Activated T-cell treated with anti-CD3 and anti-CD28 coated beads, Interleukin-2, amount 50 U/mL, for 72 hours (primary cell): ENCODE measurements around the gene SF1. TPM values are rescaled to one million over a fixed set of nuclear protein-coding genes. Genes with fewer than 3 reads are reported as not detected.
A peak's percentile ranks its signal among the peaks of the same experiment; 100 is the strongest.

Experiments
- ATAC-seq, 2 donors: fragments of 150-1000 bp; cut with Tn5 transposase; replicated peaks in 1 of 2; 2 replicates each; pipeline ENCODE4 v1.10.0; 2021; ENCODE audit warnings: moderate library complexity in 2 of 2, mild to moderate bottlenecking in 1 of 2
- DNase-seq, 2 donors: peaks; one replicate each; pipeline ENCODE4 v3.0.0; 2021 to 2022; ENCODE audit warnings: mixed read lengths in 1 of 2
- H3K27ac Mint-ChIP-seq: one replicate; pipeline ENCODE4 v1.8.0; 2022; ENCODE audit warnings: mild to moderate bottlenecking, moderate library complexity, mixed read lengths
- H3K27me3 Mint-ChIP-seq: one replicate; pipeline ENCODE4 v1.8.0; 2022; ENCODE audit warnings: low read depth, mixed read lengths
- H3K36me3 Mint-ChIP-seq, 2 donors: one replicate each; pipeline ENCODE4 v1.8.0; 2022; ENCODE audit warnings: mixed read lengths in 2 of 2, mild to moderate bottlenecking in 1 of 2; ENCODE audit not compliant: insufficient read depth in 2 of 2
- H3K4me1 Mint-ChIP-seq: one replicate; pipeline ENCODE4 v1.8.0; 2022; ENCODE audit warnings: low read depth, mixed read lengths
- H3K4me3 Mint-ChIP-seq, 2 donors: one replicate each; pipeline ENCODE4 v1.8.0; 2022; ENCODE audit warnings: mild to moderate bottlenecking in 2 of 2, mixed read lengths in 2 of 2, moderate library complexity in 2 of 2
- H3K9me3 Mint-ChIP-seq, 2 donors: one replicate each; pipeline ENCODE4 v1.8.0; 2022; ENCODE audit warnings: mixed read lengths in 2 of 2
- total RNA-seq, 2 donors: library from RNA; stranded (reverse); gene quantifications; one replicate each; pipeline ENCODE4 v1.2.3, GENCODE V29; 2022

Gene SF1
- total RNA-seq, 2 donors from 2014 or later, result 332 to 337 TPM

GRCh38 chr11:64741375-64742086 lies 36.8 kb downstream of the SF1 start:
- H3K27me3 Mint-ChIP-seq, result peaks cover 9% of the 10 kb centered on the region
- no peak for DNase-seq
- peak overlapping the region; percentile 74 to 85 for H3K4me3 Mint-ChIP-seq
- no peak overlapping the region for H3K27ac Mint-ChIP-seq
- no peak for ATAC-seq
- H3K9me3 Mint-ChIP-seq, result no peaks in the 10 kb centered on the region
- peaks cover 33% of the 10 kb centered on the region for H3K4me1 Mint-ChIP-seq
- peaks cover 0 to 1% of the 10 kb centered on the region in 2 donors for H3K36me3 Mint-ChIP-seq

GRCh38 chr11:64739871-64740270 lies 38.5 kb downstream of the SF1 start:
- peaks cover 9% of the 10 kb centered on the region for H3K27me3 Mint-ChIP-seq

GRCh38 chr11:64736654-64737053 lies 41.7 kb downstream of the SF1 start:
- H3K27me3 Mint-ChIP-seq, result no peaks in the 10 kb centered on the region
- no peak overlapping the region for H3K4me3 Mint-ChIP-seq
- ATAC-seq (no peak), DNase-seq (no peak)
- peak overlapping the region; percentile 21 for H3K27ac Mint-ChIP-seq
- H3K4me1 Mint-ChIP-seq, result peaks cover 13% of the 10 kb centered on the region
- H3K9me3 Mint-ChIP-seq, result no peaks in the 10 kb centered on the region
- H3K36me3 Mint-ChIP-seq, result no peaks in the 10 kb centered on the region

More at GRCh38 chr11:64739871-64740270, 38.5 kb downstream of the SF1 start:
- no peak for DNase-seq
- Mint-ChIP-seq H3K36me3 (peaks cover 0 to 1% of the 10 kb centered on the region in 2 donors), H3K27ac (no peak overlapping the region), H3K4me1 (peaks cover 27% of the 10 kb centered on the region), H3K9me3 (no peaks in the 10 kb centered on the region), H3K4me3 (no peak overlapping the region)
- no peak for ATAC-seq

- no peaks in the 10 kb centered on the region for H3K9me3 Mint-ChIP-seq
- H3K4me3 Mint-ChIP-seq, result no peak overlapping the region
- ATAC-seq (no peak), DNase-seq (no peak)
- H3K27ac Mint-ChIP-seq, result no peak overlapping the region
- no peaks in the 10 kb centered on the region for H3K27me3 Mint-ChIP-seq
- no peaks in the 10 kb centered on the region for H3K36me3 Mint-ChIP-seq
- peaks cover 11% of the 10 kb centered on the region for H3K4me1 Mint-ChIP-seq
Measured at GRCh38 chr11:64735725-64736259, 42.5 kb downstream of the SF1 start.

- Mint-ChIP-seq H3K36me3 (no peaks in the 10 kb centered on the region), H3K4me1 (peaks cover 4% of the 10 kb centered on the region), H3K27me3 (no peaks in the 10 kb centered on the region), H3K9me3 (no peaks in the 10 kb centered on the region), H3K4me3 (no peak overlapping the region), H3K27ac (no peak overlapping the region)
- ATAC-seq (no peak), DNase-seq (no peak)
Measured at GRCh38 chr11:64734811-64735724, 43.3 kb downstream of the SF1 start.

- Mint-ChIP-seq H3K4me3 (no peak overlapping the region), H3K27ac (no peak overlapping the region), H3K9me3 (no peaks in the 10 kb centered on the region), H3K4me1 (no peaks in the 10 kb centered on the region), H3K27me3 (no peaks in the 10 kb centered on the region), H3K36me3 (no peaks in the 10 kb centered on the region)
- ATAC-seq (no peak), DNase-seq (no peak)
Measured at GRCh38 chr11:64731601-64732000, 46.7 kb downstream of the SF1 start.

GRCh38 chr11:64729851-64730382 lies 48.4 kb downstream of the SF1 start:
- Mint-ChIP-seq H3K36me3 (no peaks in the 10 kb centered on the region), H3K27ac (no peak overlapping the region), H3K4me3 (no peak overlapping the region), H3K4me1 (peaks cover 5% of the 10 kb centered on the region), H3K27me3 (no peaks in the 10 kb centered on the region), H3K9me3 (no peaks in the 10 kb centered on the region)
- DNase-seq, result no peak
- no peak for ATAC-seq

- Mint-ChIP-seq H3K36me3 (no peaks in the 10 kb centered on the region), H3K27ac (no peak overlapping the region), H3K4me1 (peaks cover 11% of the 10 kb centered on the region), H3K9me3 (no peaks in the 10 kb centered on the region), H3K27me3 (no peaks in the 10 kb centered on the region), H3K4me3 (no peak overlapping the region)
- DNase-seq (no peak), ATAC-seq (no peak)
Measured at GRCh38 chr11:64728757-64729365, 49.5 kb downstream of the SF1 start.

GRCh38 chr11:64726867-64727530 lies 51.3 kb downstream of the SF1 start:
- no peak for ATAC-seq
- H3K27ac Mint-ChIP-seq, result no peak overlapping the region

GRCh38 chr11:64726211-64726641 lies 52.1 kb downstream of the SF1 start:
- Mint-ChIP-seq H3K4me3 (no peak overlapping the region), H3K36me3 (no peaks in the 10 kb centered on the region), H3K4me1 (peaks cover 20% of the 10 kb centered on the region), H3K27ac (no peak overlapping the region), H3K9me3 (no peaks in the 10 kb centered on the region), H3K27me3 (peaks cover 15% of the 10 kb centered on the region)
- no peak for ATAC-seq
- no peak for DNase-seq

More at GRCh38 chr11:64726867-64727530, 51.3 kb downstream of the SF1 start:
- Mint-ChIP-seq H3K4me1 (peaks cover 20% of the 10 kb centered on the region), H3K27me3 (peaks cover 7% of the 10 kb centered on the region), H3K9me3 (no peaks in the 10 kb centered on the region), H3K36me3 (no peaks in the 10 kb centered on the region), H3K4me3 (no peak overlapping the region)
- no peak for DNase-seq

- Mint-ChIP-seq H3K9me3 (no peaks in the 10 kb centered on the region), H3K4me1 (peaks cover 20% of the 10 kb centered on the region), H3K27me3 (peaks cover 27% of the 10 kb centered on the region), H3K36me3 (no peaks in the 10 kb centered on the region), H3K27ac (no peak overlapping the region), H3K4me3 (no peak overlapping the region)
- DNase-seq (no peak), ATAC-seq (no peak)
Measured at GRCh38 chr11:64724863-64725532, 53.3 kb downstream of the SF1 start.
